Measurements from ENCODE around the gene KIAA0232.
A peak's percentile ranks its signal among the peaks of the same experiment; 100 is the strongest.
"Not testable (repeated sequence)": the region's sequence is repeated elsewhere in the genome, so short reads cannot be mapped to it uniquely, and the experiment has no call there.

Gene KIAA0232

GRCh38 chr4:6776920-6777635 lies 5.4 kb upstream of the KIAA0232 start:
- no peak for DNase-seq

GRCh38 chr4:6777636-6778281 lies 4.8 kb upstream of the KIAA0232 start:
- DNase-seq, result peak; percentile 52

DNA sequence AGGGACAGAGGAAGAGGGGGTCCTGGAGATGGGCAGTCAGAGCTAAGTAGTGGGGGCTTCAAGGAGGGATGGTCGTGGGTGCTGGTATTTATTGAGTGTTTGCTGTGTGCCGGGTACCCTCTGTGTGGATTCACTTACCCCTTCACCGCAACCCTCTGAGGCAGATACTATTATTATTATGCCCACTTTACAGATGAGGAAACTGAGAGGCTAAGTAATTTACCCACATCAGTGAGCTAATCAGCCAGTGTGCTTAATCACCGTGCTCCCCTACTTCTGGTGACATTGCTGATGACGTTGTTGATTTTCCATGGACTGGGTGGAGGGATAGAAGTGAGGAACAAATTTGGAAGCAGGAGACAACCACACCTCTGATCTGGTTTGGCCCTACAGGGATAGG lies 4.1 kb upstream of the KIAA0232 start:
- no peak for DNase-seq

GRCh38 chr4:6779667-6780565 lies 2.6 kb upstream of the KIAA0232 start:
- no peak for DNase-seq

GRCh38 chr4:6781113-6781512 lies 1.4 kb upstream of the KIAA0232 start:
- DNase-seq, result no peak

- no peak for DNase-seq
Measured at GRCh38 chr4:6781561-6781960, 966 bp upstream of the KIAA0232 start.

GRCh38 chr4:6782846-6783110 lies 251 bp downstream of the KIAA0232 start:
- no peak for DNase-seq

DNA sequence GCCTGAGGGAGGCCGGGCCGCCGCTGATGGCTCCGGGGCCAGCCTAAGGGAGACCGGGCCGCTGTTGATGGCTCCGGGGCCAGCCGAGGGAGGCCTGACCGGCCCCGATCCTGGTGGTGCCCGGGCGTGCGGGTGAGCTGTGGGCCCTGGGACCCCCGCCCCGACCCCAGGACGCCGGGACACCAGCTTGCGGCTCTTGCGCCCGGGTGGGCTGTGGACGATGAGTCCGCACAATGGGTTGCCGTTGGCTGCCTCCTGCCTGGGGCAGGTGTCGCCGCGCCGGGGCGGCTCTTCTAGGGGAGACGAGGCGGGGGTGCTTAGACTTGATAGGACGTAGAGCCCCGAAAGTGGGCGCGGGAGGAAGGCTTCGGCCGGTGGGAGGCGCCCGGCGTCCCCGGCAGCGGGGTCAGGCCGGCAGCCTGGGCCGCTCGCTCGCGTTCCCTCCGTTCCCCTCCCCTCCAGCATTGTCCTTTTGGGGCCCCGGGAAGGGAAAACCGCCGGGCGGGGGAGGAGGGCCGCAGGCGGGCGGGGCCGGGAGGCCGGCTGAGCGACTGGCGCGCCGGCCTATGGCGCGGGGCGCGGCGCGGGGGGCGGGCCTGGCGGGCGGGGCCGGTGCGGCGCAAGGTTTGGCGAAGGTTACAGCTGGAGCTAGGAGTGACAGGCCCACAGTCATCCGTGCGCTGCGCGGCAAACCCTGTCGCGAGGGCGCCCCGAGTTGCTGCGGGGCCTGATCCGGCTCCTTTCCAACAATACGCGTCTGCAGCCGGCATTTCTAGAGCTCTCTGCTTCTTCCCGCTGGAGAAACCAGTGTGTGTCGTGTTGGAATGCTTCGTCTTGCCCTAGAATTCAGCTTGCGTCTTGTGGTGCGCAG lies 819 bp downstream of the KIAA0232 start:
- DNase-seq, result peak; percentile 87

- no peak for DNase-seq
Measured at GRCh38 chr4:6785572-6785925, 3.0 kb downstream of the KIAA0232 start.

- DNase-seq, result no peak
Measured at GRCh38 chr4:6788123-6788522, 5.6 kb downstream of the KIAA0232 start.

DNA sequence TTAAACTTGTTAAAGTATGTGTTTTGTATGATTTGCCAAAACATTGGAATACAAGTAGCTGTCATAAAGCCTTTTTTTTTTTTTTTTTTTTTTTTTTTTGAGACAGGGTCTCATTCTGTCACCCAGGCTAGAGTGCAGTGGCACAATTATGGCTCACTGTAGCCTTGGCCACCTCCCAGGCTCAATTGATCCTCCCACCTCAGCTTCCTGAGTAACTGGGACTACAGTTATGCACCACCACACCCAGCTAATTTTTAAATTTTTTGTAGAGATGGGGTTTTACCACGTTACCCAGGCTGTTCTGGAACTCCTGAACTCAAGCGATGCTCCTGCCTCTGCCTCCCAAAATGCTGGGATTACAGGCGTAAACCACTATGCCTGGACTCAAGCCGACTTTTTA lies 8.7 kb downstream of the KIAA0232 start:
- DNase-seq, result not testable (repeated sequence)

- DNase-seq, result not testable (repeated sequence)
Measured at GRCh38 chr4:6791796-6792195, 9.3 kb downstream of the KIAA0232 start.

- DNase-seq, result no peak
Measured at GRCh38 chr4:6794189-6794588, 11.7 kb downstream of the KIAA0232 start.

GRCh38 chr4:6795821-6796220 lies 13.3 kb downstream of the KIAA0232 start:
- no peak for DNase-seq

DNA sequence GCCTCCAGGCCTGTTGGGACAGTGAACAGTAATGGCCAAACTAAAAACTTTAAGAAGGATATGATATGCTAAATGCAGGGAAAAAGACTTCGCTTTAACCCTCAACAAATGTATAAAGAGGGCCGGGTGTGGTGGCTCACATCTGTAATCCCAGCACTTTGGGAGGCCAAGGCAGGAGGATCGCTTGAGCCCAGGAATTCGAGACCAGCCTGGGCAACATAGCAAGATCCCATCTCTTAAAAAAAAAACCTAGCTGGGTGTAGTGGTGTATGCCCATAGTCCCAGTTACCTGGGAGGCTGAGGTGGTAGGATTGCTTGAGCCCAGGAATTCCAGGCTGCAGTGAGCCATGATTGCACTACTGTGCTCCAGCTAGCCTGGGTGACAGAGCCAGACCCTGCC lies 14.8 kb downstream of the KIAA0232 start:
- DNase-seq, result not testable (repeated sequence)

DNA sequence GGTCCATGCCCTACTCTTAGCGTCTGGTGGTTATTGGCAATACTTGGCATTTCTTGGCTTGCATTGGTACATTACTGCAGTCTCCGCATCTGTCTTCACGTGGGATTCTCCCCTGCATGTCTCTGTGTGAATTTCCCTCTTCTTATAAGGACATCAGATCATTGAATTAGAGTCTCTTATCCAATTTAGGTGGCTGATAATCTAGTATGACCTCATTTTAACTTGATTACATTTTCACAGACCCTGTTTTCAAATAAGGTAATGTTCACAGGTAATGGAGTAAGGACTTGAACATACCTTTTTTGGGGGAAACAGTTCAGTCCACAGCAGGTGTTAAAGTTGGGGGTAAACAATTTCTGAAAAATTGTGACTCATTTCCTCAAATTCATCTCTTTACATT lies 16.6 kb downstream of the KIAA0232 start:
- no peak for DNase-seq

- DNase-seq, result no peak
Measured at GRCh38 chr4:6802025-6802424, 19.5 kb downstream of the KIAA0232 start.

DNA sequence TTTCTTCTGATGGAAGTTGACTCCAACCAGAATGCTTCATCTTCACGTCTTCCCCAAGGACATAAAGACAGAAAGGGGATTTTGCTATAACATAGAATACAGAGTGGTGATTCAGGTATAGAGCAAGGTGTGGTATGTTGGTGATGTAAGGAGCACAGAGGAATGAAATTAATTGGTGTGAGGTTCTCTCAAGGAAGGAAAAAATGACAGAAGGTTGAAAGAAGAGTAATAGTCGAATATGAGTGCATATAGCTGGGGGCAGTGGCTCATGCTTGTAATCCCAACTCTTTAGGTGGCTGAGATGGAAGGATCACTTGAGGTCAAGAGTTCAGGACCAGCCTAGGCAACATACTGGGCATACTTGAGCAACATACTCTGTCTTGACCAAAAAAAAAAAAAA lies 20.1 kb downstream of the KIAA0232 start:
- no peak for DNase-seq

DNA sequence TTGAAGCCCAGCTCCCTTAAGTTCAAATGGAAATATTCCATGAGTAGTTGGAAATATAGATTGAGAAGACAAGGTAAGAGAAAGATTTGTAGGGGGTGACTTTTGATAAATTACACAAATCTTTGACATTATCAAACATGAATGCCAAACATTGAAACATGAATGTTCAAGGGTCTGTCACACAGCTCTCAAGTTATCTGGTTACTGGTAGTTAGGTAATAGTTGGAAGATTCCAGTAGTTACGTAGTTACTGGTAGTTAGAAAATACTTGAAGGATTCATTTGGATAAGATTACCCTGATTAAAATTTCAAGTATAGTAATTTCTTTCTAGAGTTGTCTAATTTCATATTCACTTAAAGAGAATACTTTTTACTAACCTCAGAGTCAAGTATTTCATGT lies 20.7 kb downstream of the KIAA0232 start:
- DNase-seq, result no peak

GRCh38 chr4:6804082-6804752 lies 21.7 kb downstream of the KIAA0232 start:
- DNase-seq, result no peak

DNA sequence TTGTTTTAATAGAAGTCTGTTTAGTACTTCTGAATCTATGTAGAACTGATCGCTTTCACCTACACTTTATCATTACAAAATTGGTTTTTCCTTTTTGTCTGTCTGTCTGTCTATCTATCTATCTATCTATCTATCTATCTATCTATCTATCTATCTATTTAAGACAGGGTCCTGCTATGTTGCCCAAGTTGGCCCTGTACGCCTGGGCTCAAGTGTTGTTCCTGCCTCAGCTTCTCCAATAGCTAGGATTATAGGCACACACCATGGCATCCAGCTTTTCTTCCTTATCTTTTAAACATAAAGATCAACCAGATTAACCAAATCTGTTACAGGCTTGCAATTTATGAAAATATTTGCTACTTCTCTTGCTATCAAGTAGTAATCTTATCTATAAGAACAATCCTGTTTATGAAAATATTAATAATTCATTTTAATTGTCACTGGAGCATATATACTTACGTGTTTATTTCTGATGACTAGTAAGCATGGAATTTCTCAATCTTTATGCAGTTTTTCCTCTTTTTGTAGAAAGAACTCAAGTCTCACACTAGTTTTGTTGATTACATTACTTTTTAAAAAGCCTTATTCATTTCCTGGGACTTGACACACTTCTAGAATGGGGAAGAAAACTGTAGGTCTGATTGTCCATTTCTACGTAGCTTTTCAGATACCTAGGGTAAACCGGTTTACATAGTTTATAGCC lies 24.5 kb downstream of the KIAA0232 start:
- DNase-seq, result no peak

- DNase-seq, result no peak
Measured at GRCh38 chr4:6808259-6808658, 25.7 kb downstream of the KIAA0232 start.
